MCF 10A (cell line): Measurements from ENCODE around the gene GRAP. TPM values are rescaled to one million over a fixed set of nuclear protein-coding genes. Genes with fewer than 3 reads are reported as not detected.

ENCODE experiments used
- BruUV-seq: library from RNA; stranded (reverse); fragments of 400-500 nt; replicated peaks from 2 replicates; lab custom pipeline; 2021; lab: Mats Ljungman, UMichigan
- CTCF ChIA-PET: fragments of 300-600 bp; sonication (Branson Sonifier 250); formaldehyde crosslinking; extraction: SDS; loops from one replicate; lab custom pipeline; 2021; ENCODE audit warnings: antibody characterized with exemption, inconsistent platforms; lab: Yijun Ruan, JAX
- POLR2A ChIA-PET: fragments of 300-600, 350-650 bp; sonication (Branson Sonifier 250); formaldehyde crosslinking; extraction: SDS; loops from one replicate; lab custom pipeline; 2020; ENCODE audit warnings: antibody characterized with exemption, inconsistent platforms; lab: Yijun Ruan, JAX
- DNase-seq: peaks from one replicate; pipeline ENCODE4 v3.0.0-alpha.2; 2018; ENCODE audit not compliant: unreplicated experiment
- H3K27ac Mint-ChIP-seq: one replicate; pipeline ENCODE4 v1.8.0; 2022; ENCODE audit warnings: mild to moderate bottlenecking, low read depth, mixed read lengths; ENCODE audit not compliant: unreplicated experiment
- H3K27me3 Mint-ChIP-seq: one replicate; pipeline ENCODE4 v1.8.0; 2022; ENCODE audit warnings: mixed read lengths; ENCODE audit not compliant: insufficient read depth, unreplicated experiment
- H3K36me3 Mint-ChIP-seq: one replicate; pipeline ENCODE4 v1.8.0; 2022; ENCODE audit warnings: mild to moderate bottlenecking, moderate library complexity, mixed read lengths; ENCODE audit not compliant: insufficient read depth, unreplicated experiment
- H3K4me1 Mint-ChIP-seq: one replicate; pipeline ENCODE4 v1.8.0; 2022; ENCODE audit warnings: mixed read lengths; ENCODE audit not compliant: insufficient read depth, unreplicated experiment
- H3K4me3 Mint-ChIP-seq: one replicate; pipeline ENCODE4 v1.8.0; 2022; ENCODE audit warnings: mild to moderate bottlenecking, moderate library complexity, mixed read lengths; ENCODE audit not compliant: unreplicated experiment
- H3K9me3 Mint-ChIP-seq: one replicate; pipeline ENCODE4 v1.8.0; 2022; ENCODE audit warnings: mixed read lengths; ENCODE audit not compliant: unreplicated experiment
- intact Hi-C: fragments of 100-400 bp; cut with micrococcal nuclease; formaldehyde crosslinking; loops from 2 replicates; pipeline ENCODE4 v1.14.1; 2022
- total RNA-seq: library from RNA; stranded (reverse); gene quantifications from 2 replicates; pipeline ENCODE4 v1.2.3, GENCODE V29; 2022
- TF ChIP-seq, protein P1 (sequence below): fragments of 200-600 bp; IDR thresholded peaks from one replicate; pipeline ENCODE4 v1.8.0; 2022; ENCODE audit warnings: antibody characterized with exemption, mild to moderate bottlenecking; ENCODE audit not compliant: unreplicated experiment

Gene GRAP
- total RNA-seq, 1 experiment from 2014 or later, result not detected

DNA sequence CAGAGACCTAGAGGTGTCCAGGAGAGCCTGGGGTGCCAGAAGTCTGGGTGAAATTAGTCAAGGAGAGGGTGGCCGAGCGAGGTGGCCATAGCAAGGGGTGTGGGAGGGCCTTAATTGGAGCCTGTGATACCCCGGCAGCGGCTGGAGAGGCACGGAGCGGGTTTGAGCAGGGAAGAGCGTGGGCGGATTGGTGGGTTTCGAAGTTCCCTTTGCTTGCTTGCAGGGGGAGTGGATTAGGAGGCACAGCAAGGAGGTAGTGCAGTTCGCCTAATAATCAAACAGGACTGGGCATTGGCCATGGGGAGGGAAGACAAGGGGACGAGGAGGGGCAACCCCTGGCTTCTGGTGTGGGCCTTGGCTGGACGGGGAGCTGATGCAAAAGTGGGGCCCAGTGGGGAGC lies 36.8 kb downstream of the GRAP start:
- DNase-seq, result no peak
- Mint-ChIP-seq H3K27me3 (no peaks in the 10 kb centered on the region), H3K36me3 (peaks cover 7% of the 10 kb centered on the region), H3K4me1 (peaks cover 13% of the 10 kb centered on the region), H3K4me3 (no peak overlapping the region), H3K27ac (no peak overlapping the region), H3K9me3 (no peaks in the 10 kb centered on the region)
- no TSS peak for BruUV-seq
- intact Hi-C loops, result no loop called here
- CTCF ChIA-PET, result interaction anchor here (1.5 kb wide), 1 partner anchor 49 kb away, joined by 3 read pairs; no protein-coding TSS in a partner anchor
- POLR2A ChIA-PET, result no interaction called here
- TF ChIP-seq, protein P1, sequence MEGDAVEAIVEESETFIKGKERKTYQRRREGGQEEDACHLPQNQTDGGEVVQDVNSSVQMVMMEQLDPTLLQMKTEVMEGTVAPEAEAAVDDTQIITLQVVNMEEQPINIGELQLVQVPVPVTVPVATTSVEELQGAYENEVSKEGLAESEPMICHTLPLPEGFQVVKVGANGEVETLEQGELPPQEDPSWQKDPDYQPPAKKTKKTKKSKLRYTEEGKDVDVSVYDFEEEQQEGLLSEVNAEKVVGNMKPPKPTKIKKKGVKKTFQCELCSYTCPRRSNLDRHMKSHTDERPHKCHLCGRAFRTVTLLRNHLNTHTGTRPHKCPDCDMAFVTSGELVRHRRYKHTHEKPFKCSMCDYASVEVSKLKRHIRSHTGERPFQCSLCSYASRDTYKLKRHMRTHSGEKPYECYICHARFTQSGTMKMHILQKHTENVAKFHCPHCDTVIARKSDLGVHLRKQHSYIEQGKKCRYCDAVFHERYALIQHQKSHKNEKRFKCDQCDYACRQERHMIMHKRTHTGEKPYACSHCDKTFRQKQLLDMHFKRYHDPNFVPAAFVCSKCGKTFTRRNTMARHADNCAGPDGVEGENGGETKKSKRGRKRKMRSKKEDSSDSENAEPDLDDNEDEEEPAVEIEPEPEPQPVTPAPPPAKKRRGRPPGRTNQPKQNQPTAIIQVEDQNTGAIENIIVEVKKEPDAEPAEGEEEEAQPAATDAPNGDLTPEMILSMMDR, result no peak

DNA sequence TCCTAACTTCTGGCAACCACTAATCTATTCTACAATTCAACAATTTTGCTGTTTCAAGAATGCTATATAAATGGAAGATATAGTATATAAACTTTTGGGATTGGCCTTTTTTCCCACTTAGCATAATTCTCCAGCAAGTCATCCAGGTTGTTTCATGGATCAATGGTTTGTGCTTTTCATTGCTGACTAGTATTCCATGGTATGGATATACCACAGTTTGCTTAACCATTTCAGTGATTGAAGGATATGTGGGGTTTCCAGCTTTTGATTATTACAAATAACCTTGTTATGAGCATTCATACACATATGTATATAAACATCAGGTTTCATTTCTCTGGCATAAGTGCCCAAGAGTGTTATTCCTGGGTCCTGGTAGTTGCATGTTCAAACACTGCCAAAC lies 40.1 kb downstream of the GRAP start:
- CTCF ChIA-PET, result interaction anchor here (1.1 kb wide), 1 partner anchor 46 kb away, joined by 3 read pairs; no protein-coding TSS in a partner anchor
- no peak overlapping the region for H3K4me3 Mint-ChIP-seq
- H3K27ac Mint-ChIP-seq, result no peak overlapping the region

DNA sequence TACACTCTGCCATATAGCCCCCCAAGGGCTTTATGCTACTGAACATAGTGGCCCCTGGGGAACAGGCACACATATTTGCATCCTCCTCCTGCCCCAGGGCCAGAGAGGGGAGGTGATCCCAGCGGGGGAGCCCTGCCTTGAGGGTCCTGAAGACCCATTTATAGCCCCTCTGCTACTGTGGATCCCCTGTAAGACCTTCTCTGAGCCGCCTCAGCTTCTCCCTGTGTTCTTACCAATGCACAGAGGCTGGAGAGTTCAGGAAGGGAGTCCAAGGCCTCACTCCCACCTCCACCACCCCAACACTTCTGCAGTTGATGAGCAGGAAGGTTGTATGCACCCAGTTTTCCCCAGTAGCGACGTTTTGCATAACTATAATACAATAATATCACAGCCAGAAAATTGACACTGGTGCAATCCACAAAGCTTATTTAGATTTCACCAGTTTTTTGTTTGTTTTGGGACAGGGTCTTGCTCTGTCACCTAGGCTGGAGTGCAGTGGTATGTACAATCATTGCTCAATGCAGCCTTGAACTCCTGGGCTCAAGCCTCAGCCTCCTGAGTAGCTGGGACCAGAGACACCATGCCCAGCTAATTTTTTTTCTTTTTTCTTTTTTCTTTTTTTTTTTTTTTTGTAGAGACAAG lies 40.8 kb downstream of the GRAP start:
- H3K9me3 Mint-ChIP-seq, result no peaks in the 10 kb centered on the region
- H3K4me1 Mint-ChIP-seq, result peaks cover 18% of the 10 kb centered on the region
- peaks cover 16% of the 10 kb centered on the region for H3K36me3 Mint-ChIP-seq
- no peaks in the 10 kb centered on the region for H3K27me3 Mint-ChIP-seq
- no peak for DNase-seq
- BruUV-seq, result no TSS peak
- TF ChIP-seq, protein P1, result no peak
- intact Hi-C loops, result loop anchor here (2.0 kb wide), 1 partner anchor 37 kb away; no protein-coding TSS in a partner anchor
- H3K27ac Mint-ChIP-seq, result no peak overlapping the region
- CTCF ChIA-PET, result no interaction called here
- peak overlapping the region; percentile 33 for H3K4me3 Mint-ChIP-seq
- POLR2A ChIA-PET, result interaction anchor here (1.0 to 1.9 kb wide), 2 partner anchors 10 to 51 kb away, joined by 4 read pairs; no protein-coding TSS in a partner anchor

More for the DNA sequence above, 40.1 kb downstream of the GRAP start:
- peaks cover 16% of the 10 kb centered on the region for H3K36me3 Mint-ChIP-seq
- peaks cover 19% of the 10 kb centered on the region for H3K4me1 Mint-ChIP-seq
- POLR2A ChIA-PET, result interaction anchor here (1.9 kb wide), 1 partner anchor 12 kb away, joined by 6 read pairs; no protein-coding TSS in a partner anchor
- intact Hi-C loops, result no loop called here
- TF ChIP-seq, protein P1, result no peak
- DNase-seq, result no peak
- no peaks in the 10 kb centered on the region for H3K9me3 Mint-ChIP-seq
- BruUV-seq, result no TSS peak
- H3K27me3 Mint-ChIP-seq, result no peaks in the 10 kb centered on the region

DNA sequence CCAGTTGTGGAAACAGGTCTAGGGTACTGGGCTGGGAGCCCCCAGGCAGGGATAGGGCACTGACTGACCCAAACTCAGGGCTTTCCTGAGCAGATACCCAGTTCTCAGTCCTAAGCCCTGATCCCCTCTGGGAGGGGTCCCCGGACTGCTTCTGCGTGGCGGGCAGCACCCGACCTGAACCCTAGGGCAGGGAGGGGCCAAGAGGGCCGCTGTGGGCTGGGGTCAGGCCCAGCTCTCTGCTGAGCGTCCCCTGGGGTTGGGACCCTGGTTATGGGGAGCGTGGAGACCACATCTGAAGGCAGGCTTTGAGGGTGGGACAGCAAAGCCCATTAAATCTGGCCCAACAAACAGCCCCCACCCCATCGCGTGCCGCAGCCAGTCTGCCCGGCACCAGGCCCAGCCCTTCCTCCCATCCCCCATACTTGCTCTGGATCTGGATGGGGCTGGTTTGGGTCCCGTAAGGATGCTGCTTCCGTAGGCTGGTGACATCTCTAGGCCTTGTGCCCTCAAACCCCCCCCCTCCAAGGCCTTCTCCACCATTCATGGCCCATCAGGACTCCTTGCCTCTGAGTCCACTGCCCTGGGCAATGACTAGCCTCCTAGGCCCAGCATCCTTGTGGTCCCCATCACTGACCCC lies 41.5 kb downstream of the GRAP start:
- ChIA-PET POLR2A (interaction anchor here (0.6 to 1.9 kb wide), 11 partner anchors 9 to 822 kb away, joined by 3 to 9 read pairs (median 4); no protein-coding TSS in a partner anchor), CTCF (interaction anchor here (1.4 to 2.6 kb wide), 2 partner anchors 42 to 45 kb away, joined by 3 to 8 read pairs; no protein-coding TSS in a partner anchor)
- no peak for DNase-seq
- no peaks in the 10 kb centered on the region for H3K27me3 Mint-ChIP-seq
- TF ChIP-seq, protein P1, result no peak
- intact Hi-C loops, result loop anchor here (2.0 kb wide), 1 partner anchor 36 kb away; no protein-coding TSS in a partner anchor
- peak overlapping the region; percentile 82 for H3K4me3 Mint-ChIP-seq
- no peaks in the 10 kb centered on the region for H3K9me3 Mint-ChIP-seq
- BruUV-seq, result TSS peak; percentile 93
- peak overlapping the region; percentile 79 for H3K27ac Mint-ChIP-seq
- H3K36me3 Mint-ChIP-seq, result peaks cover 14% of the 10 kb centered on the region
- H3K4me1 Mint-ChIP-seq, result peaks cover 15% of the 10 kb centered on the region
